ENCODE results near the gene SCLY.

DNA sequence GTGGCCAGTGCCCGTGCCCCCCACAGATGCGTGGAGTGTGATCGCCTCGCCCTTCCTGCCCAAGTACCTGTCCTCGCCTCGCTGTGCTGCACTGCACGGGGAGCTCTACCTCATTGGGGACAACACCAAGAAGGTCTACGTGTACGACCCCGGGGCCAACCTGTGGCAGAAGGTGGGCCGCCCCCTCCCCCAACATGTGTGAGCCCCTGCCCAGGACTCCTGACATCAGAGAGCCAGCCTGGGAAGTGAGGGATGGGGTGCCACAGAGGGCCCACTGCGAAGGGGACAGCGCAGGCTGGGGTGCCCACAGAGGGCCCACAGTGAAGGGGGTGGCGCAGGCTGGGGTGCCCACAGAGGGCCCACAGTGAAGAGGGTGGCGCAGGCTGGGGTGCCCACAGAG, 88.2 kb downstream of the SCLY start:
- TF ChIP-seq POLR2AphosphoS5 (IDR thresholded peaks at IDR 0.05; ENCODE audit: low read depth, low read length) (no peak), POLR2A (IDR thresholded peaks at IDR 0.05; ENCODE audit: low read depth, low read length) (no peak), PAX5 (IDR thresholded peaks at IDR 0.05; ENCODE audit: insufficient read depth, low read length, severe bottlenecking) (no peak)
